Superior temporal gyrus (tissue), 1 donor: Measurements from ENCODE around the gene MCF2.
"Not testable (repeated sequence)": the region's sequence is repeated elsewhere in the genome, so short reads cannot be mapped to it uniquely, and the experiment has no call there.

Experiments used
- DNase-seq: peaks from one replicate; pipeline ENCODE4 v3.0.0-alpha.2; 2016; ENCODE audit errors: extremely low spot score

MCF2 gene, protein sequence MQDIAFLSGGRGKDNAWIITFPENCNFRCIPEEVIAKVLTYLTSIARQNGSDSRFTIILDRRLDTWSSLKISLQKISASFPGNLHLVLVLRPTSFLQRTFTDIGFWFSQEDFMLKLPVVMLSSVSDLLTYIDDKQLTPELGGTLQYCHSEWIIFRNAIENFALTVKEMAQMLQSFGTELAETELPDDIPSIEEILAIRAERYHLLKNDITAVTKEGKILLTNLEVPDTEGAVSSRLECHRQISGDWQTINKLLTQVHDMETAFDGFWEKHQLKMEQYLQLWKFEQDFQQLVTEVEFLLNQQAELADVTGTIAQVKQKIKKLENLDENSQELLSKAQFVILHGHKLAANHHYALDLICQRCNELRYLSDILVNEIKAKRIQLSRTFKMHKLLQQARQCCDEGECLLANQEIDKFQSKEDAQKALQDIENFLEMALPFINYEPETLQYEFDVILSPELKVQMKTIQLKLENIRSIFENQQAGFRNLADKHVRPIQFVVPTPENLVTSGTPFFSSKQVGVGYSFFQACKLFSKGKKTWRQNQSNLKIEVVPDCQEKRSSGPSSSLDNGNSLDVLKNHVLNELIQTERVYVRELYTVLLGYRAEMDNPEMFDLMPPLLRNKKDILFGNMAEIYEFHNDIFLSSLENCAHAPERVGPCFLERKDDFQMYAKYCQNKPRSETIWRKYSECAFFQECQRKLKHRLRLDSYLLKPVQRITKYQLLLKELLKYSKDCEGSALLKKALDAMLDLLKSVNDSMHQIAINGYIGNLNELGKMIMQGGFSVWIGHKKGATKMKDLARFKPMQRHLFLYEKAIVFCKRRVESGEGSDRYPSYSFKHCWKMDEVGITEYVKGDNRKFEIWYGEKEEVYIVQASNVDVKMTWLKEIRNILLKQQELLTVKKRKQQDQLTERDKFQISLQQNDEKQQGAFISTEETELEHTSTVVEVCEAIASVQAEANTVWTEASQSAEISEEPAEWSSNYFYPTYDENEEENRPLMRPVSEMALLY

DNA sequence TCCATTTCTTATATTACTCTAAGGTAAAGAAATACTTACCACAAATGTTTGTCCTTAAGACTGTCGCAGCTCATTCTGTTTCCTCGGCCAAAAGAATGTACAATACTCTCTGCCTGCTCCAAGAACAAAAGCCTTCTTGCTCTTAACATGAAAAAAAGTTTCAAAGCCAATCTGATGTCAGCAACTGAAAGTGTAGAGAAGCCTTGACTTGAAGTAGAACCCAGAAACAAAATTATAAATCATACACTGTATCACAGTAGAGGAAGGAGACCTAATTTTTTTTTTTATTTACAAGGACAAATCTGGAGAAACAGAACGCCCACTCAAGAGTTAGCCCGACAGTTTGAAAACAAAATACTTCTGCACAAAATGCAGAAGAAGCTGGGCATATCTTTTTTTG lies at the start of gene MCF2:
MCF2 (minus strand) TSS at position 101 of the 400 bp plus-strand sequence. CDS start 56,423 bp downstream, outside the sequence.
- DNase-seq = no peak

DNA sequence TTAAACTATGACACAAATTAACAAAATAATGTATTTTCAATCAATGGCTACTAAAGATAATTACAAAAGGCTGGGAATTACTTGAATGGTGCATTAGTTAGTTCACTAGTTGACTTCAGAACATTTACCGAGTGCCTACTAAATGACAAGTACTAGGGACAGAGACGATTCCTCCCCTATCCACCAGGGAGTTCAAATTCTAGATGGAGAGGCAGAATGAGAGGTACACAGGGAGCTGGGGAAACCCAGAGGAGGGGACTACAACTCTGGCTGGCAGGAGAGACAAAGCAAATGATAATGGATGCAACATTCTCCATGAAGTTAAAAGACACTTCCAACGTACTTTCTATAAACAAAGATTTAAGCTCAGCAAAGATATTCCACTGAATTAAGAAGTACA lies 43.1 kb upstream of the MCF2 start:
- DNase-seq = no peak

DNA sequence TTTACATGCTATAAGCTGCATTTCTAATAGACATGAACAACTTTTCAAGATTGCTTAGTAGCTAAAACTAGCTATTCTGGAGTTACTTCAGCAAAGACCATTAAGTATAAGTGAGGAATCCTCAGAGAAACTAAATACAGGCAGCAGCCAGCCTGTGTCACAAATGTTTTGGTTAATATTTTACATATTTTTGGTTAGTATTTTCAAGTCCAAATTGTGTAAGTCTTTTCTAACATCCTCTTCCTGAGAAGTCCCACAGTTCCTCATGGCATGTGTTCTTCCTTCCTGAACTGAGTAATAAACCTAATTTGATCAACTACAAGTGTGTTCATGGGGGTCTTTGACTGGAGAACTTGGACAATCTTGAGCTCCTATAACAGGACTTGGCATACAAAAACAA lies 42.4 kb upstream of the MCF2 start:
- DNase-seq = no peak

DNA sequence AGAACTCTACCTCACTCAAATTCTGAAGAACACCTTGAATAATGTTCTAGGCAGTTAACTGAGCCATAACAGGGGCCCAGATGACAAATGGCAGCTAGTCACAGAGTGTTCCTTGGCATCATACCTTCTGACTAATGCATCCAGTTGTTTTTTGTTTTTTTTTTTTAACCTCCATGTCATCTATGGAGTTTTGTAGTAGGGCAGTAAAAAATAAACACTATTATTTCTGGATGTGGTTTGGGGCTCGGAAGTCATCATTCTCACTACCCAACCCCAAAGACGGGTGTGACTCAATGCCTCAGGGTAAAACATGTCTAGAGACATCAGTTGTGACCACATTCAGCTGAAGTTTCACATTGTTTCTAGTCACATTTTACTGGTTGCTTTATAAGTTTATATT lies 31.2 kb upstream of the MCF2 start:
- no peak for DNase-seq

DNA sequence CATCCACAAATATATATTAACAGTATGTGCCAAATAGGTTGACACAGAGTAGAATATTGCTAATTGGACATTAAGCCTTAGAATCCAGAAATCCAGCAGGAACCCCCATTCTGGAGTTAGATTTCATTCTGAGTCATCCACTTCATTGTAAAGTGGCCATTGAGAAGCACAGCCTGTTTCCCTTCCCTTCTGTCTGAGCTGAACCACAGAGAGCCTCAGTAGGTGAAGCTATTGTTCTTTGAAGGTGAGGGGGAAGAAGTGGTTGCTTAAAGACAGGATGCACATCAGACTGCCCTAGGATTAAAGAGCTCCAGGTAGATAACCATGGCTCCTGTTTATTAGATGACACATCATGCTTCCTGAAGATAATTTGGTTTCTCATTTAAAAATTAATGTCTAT lies 30.6 kb upstream of the MCF2 start:
- DNase-seq = no peak

DNA sequence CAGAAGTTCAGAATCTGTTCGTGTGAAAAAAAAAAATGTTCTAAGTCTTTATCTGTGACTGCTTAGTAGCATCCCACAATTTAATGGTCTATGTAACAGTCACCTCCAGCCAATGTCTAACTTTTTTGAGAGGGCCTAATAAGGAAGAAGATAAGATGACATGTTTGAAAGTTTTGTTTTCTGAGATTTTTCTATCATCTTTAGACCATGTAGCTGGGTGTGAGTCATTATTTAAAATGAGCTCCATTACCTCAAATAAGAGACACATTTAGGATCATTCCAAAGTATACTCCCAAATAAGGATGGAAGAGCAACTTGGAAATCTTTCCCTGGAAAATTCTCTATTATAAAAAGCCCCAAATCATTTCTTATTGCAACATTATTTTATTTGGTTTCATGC lies 28.2 kb upstream of the MCF2 start:
- no peak for DNase-seq

DNA sequence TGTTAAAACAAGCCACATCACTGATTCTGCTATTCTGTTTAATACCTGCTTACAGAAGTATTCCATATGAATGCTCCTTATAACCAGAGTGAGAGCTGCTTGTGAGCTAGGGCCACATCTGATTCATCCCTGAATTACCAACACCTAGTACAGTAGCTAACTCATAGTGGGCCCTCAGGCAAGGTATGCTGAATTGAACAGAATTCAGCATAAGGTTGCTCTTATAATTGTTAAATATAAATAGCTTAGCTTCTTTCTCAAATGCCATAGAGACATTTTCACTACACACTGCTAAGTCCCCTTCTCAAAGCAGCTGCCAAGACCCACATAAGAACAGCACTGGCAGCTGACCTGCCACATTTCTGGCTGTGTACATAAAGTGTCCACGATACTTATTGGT lies 27.0 kb upstream of the MCF2 start:
- DNase-seq = no peak

DNA sequence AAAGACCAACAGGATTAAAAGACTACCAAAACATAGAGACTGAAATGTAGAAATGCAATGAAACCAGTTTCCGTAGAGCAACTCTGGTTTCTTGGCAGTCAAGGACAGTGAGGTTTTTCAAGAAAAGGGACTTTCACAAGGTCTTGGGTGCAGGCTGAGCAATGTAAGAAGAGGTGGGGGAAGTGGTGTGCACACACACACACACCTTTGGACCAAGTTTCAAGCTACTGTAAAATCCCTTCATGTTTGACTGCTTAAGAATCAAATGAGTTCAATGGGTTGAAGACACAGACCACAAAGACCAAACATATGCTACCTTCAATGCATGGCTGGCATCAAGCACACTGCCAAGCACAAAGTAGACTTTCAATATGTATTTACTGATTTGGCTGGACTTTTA lies 17.8 kb upstream of the MCF2 start:
- no peak for DNase-seq

DNA sequence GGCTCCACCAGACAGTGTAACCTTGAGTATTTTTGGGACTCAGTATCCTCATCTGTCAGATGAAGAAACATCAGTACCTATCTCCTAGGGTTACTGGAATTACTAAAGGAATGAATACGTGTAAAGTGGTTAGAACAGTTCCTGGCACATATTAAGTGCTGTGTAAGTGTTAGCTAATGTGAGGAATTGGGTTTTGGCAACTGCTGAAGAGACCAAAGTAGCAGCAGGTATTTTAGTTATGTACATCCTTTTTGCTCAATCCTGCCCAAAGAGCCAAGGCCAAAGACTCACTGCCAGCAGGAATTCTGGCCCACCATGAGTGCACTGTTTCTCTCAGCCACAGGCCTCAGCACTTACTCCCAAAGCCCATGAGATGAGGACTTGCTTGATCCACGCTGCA lies 16.7 kb upstream of the MCF2 start:
- no peak for DNase-seq

DNA sequence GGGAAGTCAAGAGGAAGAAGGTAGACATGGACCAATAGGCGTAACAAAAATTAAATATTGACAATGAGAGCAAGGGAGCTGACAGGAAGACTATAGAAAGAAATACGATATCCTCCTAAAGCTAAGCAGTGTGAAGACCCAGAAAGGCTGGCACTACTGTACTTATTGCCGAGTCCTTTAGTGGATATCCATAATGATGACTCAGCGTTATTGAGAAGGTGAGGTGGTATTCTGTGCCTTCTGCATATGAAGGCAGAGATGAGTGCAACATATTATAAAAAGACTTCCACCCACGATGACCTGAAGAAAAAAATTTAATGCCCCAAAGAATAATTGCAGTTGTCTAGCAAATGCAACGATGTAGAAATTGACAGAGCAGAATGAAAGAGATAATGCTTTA lies 13.0 kb upstream of the MCF2 start:
- DNase-seq = no peak

DNA sequence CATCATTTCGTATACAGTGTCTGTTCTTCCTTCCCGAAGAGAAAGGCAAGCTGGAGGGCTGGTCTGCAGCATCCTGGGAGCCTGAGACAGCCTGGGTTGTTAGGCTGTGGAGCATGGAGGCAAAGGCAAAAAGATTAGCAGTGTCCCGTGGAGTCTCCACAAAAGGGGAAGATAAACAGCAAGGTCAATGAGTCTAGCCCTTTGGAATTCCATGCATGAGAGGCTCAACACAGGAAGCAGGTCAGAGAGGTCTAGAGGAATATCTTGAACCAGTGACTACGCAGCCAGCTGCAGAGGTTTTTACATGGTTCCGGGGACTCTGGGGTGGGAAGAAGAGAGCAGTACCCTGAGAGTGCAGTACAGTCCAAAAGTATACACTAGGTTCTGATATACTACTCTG lies 12.2 kb upstream of the MCF2 start:
- no peak for DNase-seq

DNA sequence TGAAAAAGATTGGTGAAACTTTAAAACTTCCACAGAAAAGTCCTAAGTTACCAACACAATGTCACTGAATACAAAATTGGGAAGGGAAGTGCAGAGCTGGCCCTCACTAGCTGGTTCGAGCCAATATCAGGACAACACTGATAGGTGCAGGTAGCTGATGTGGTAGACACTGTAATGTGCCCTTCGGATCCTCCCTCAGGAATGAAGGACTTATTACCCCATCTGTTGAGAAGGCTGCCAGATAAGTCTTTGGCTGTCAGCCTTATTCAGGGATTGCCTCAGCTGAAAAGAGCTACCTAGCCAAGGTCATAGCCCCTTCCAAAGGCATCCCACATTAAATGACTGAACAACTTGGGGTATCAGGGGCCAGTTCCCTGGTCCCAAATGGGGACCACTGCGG lies 5.3 kb downstream of the MCF2 start:
- DNase-seq = no peak

DNA sequence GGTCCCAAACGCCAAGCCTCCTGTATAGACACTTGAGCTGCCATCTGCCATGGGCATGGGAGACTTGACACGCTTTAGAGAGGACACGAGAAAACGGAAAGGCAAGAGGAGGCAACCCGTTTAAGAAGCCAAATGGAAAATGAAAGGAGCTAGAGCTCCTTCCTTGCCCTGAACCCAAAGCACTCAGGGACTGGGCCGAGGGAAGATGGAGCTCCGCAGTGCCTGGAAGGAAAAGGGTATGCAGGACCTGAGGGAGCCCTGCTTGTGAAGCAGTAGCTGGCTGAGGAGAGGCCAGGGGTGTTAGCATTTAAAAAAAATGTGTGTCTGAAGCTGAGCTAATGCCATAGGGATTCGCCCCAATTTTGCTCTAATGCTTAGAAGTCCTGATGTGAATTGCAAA lies 15.1 kb downstream of the MCF2 start:
- no peak for DNase-seq

DNA sequence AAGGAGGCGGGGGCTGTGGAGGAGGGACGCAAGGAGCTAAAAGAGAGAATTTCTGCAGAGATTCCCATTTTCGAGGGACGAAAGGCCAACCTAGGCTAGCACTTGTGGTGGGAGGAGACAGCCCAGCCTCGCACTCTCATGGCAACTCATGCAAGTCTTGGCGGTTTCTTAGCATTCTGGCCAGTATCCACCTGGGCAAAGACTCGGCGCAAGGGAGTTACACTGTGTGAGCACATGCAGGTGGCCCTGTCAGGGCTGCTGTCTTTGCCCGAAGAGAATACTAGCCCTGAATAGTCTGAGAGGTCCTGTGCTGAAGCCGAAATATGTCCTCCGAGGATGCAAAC lies 15.5 kb downstream of the MCF2 start:
- DNase-seq = no peak

DNA sequence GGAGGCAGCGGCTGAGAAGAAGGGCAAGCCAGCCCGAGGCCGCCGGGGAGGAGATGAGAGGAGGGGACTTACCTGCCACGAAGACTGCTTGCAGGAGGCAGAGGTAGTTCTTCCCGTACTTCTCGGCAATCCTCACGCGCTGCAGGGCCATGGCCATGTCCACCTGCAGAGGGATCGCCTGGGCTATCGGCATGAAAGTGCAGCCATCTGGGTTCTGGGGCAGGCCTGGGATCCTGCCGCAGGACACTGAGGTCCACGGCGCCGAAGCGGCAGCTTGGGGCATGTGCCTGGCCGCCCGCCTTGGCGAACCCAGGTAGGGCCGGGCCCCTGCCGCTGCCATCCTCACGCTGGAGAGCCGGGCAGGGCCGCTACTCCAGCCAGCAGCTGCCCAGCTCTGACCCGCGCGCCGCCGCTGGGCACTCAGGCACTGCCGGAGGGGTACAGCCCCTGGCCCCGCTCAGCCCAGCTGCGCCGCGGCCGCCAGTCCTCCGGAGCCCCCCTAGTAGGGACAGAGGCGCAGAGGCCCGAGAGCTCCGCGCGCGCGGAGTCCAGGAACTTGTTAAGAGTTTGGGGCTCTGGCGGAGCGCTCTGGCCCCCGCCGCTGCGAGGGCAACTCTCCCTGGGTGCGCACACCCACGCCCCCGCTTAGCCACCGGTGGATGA lies 16.0 kb downstream of the MCF2 start:
- DNase-seq = no peak

DNA sequence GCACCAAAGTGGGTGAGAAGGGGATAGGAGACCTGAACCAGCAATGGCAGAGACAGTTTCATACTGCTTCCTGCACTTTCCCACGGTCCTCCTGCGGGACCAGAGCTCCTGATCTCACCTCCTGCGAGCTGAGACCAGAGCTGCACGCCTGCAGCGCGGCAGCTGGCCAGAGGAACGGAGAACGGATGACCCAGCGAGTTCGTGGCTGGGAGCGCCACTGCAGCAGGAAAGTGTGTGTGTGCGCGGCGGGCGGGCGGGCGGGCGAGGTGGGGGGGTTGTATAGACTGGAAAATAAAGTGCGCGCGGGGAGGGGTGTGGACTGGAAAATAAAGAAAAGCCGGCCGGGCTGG lies 16.5 kb downstream of the MCF2 start:
- no peak for DNase-seq

DNA sequence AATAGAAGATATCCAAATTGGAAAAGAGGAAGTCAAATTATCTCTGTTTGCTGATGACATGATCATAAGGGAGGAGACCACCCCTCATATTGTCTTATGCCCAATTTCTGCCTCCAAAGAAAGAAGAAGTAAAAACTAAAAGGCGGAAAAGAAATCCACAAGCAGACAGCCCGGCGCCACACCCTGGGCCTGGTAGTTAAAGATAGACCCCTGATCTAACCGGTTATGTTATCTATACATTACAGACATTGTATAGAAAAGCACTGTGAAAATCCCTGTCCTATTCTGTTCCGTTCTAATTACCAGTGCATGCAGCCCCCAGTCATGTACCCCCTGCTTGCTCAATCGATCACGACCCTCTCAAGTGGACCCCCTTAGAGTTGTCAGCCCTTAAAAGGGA lies 22.8 kb downstream of the MCF2 start:
- not testable (repeated sequence) for DNase-seq

DNA sequence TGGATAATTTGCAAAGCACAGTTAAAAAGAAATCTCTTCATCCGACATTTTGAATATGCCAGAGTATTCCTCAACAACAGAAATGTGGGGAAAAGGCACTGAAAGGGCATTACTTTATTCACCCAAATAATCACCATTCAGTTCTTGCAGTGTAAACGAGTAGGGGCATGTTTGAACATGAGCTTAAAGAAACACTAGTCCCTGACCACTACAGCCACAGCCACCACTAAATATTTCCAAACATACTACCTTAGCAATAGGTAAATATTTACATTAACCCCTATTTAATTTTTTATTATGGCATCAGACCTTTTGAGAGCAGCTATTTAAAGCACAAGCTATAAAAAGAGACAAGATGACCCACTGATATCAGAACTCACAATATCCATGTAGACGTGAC lies 27.6 kb downstream of the MCF2 start:
- DNase-seq = no peak

DNA sequence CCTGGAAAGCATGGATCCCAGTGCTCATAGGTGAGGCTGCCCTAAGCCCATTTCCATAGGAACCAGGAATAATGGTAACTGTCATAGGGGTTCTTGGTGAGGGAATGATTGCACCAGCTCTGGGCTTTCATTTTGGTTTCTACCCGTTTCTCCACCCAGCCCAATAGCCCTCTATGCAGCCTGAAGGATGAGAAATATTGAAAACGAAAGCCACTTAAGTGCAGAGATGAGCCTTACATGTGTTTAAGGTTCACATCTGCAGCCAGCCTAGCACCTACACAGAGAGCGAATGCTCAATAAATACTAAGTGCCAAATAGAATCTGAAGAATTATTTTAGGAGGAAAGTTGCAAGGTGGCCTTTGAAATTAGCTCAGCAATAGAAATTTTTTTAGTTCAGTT lies 60.4 kb downstream of the MCF2 start:
- no peak for DNase-seq

DNA sequence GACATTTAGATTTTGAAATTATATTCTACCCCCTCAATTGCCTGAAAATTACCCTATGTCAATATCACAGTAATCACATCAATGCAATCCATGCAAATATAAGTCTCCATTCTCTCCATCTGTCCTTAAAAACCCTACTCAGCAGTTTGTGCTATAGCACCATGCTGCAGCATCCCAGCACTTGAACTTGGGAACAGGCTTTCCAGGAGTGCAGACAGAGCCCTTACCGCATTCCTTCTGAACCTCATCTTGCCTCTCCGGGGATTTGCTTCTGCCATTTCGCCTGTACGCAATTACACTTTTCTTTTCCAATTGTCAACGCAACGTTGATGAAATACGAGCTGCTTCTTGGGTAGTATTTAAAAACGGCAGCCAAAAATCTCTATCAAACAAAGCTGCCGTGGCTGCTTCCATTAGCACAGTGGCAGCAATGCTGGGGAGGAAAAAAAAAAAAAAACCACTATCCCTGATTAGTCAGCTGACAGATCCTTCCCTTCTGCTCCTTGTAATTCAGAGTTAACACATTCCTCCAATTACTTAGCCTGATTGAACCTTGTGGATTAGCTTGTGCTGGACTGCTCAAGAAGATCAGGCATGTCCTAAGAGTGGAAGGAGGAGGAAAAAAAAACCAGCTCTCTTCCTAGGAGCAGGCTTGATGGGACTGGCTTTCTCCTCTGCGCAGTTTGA lies 65.6 kb downstream of the MCF2 start:
- peak; percentile 36 for DNase-seq

DNA sequence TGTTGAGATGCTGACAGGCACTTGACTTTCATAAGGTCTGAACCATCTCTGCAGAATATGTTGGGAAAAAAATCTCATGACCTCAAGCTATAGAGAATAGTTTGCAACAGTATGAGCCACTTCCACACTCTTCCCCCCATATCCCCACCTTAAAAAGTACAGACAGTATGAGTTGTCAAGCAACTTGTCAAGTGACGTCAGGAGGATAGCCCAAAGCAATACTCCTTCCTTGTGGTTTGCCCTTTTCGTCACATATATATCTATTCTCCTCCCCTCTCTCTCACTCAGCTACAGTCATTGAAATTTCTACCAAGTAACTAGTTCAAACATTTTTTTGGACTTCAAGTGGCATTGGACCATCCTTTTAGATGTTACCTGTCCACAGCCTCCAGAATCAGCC lies 67.7 kb downstream of the MCF2 start:
- DNase-seq = peak; percentile 11

DNA sequence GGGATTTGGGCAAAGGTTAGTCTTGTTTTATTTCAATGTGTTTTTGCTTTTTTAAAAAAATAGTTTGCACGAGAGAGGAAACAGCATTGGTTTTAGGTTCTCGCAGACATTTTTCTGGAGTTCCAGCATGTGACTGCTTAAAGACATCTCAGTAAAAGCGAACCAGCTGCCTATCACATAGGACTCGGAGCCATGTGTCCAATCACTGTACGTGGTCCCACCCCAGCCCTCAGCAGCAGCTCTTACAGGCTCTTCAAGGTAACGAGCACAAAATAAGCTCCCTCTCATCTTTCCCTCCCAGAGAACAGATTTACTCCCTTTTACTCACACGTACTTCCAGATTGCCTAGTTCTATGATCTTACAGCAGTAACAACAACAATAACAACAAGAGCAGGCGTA lies 68.7 kb downstream of the MCF2 start:
- peak; percentile 32 for DNase-seq
